22Rv1 (cell line): ENCODE measurements around the gene TTC33.

Source experiments
- H3K27ac ChIP-seq: fragments of 450-650 bp; 2 replicates; pipeline ENCODE4 v1.5.1; 2017
- CTCF ChIP-seq: fragments of 450-650 bp; IDR thresholded peaks from 2 replicates; pipeline ENCODE4 v1.5.1; 2017; ENCODE audit warnings: mild to moderate bottlenecking
- ZFX ChIP-seq: fragments of 450-650 bp; IDR thresholded peaks from 2 replicates; pipeline ENCODE4 v1.6.1; 2017; ENCODE audit warnings: antibody characterized with exemption, borderline replicate concordance

TTC33 gene

DNA sequence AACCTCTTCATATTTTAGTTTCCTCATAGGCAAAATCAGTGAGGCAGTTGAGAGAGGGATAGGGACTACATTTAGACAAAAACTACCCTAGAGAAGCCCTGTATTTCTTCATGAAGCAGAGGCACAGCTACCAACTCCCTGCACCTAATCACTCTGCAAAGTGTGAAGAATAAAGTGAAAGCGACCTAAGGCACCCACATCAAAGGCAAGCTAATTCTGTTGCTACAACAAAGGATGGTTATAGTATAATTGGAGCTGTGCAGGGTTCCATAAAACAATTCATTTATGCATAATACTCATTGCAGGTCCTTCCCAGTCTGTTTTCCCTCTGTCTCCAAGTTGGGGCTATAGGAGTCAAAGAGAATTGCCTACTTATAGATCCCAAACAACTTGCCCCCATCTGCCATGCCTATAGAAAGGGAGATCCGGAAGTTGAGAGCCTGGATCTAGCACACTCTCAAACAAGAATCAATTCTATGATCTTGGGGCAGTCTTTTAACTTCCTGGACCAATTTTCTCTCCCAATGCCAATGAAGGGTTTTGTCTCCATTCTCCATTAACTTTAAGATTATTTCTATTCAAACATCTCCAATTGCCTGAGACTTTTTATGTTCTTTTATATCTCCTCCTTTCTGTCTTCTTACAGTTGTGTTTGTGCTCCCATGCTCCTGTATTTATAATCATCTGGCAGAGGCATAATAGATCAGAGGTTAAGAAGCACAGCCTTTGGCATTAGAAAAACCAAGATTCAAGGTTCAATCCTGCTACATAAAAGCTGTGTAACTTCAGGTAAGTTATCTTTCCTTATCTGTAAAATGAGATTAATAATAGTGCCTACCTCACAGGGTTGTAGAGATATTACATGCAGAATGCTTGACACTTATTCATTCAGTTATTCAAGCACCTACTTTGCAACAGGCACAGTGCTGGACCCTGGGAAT lies 132.0 kb downstream of the TTC33 start:
- no peak overlapping the region for H3K27ac ChIP-seq
- TF ChIP-seq CTCF (no peak), ZFX (no peak)

GRCh38 chr5:40622463-40623252 lies 133.1 kb downstream of the TTC33 start:
- TF ChIP-seq ZFX, result no peak
- no peak for TF ChIP-seq CTCF
- H3K27ac ChIP-seq, result no peak overlapping the region

DNA sequence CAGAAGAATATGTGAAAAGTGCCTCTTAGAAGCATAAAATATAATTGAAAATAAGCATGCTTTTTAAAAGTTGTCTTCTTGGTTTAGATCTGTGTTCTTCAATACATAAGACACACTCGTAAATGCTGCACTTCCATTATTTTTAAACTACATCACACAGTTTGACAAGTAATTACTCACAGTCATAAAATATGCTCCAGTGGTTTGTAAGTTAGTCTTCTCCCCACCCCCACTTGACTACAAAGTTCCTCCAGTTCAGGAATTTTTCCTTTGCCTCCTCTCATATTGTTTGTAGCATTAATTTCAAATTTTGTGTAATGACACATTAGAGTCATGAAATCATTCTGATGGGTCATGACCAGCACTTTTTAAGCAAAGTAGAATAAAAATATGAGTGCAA lies 136.3 kb downstream of the TTC33 start:
- no peak overlapping the region for H3K27ac ChIP-seq
- TF ChIP-seq CTCF (no peak), ZFX (no peak)

- TF ChIP-seq ZFX, result no peak
- no peak for TF ChIP-seq CTCF
- no peak overlapping the region for H3K27ac ChIP-seq
Observed at GRCh38 chr5:40618926-40619325, 136.8 kb downstream of the TTC33 start.

DNA sequence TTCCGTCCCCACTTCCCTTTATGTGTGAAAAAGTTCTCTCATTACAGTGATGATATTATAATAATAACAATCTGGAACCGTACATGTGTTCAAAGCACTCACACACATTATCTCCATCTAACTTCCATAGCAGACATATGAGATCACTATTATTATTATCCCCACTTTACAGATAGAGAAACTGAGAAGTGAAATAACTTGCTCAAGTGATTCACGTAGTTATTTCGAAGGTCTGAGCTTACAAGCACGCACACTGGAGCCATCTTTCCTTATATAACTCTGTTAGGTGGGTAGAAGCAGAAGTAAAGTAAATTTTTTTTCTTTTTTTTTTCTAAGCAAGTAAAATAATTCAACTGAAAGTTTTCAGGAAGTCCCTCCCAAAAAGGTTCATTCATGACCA lies 139.0 kb downstream of the TTC33 start:
- no peak for TF ChIP-seq CTCF
- no peak overlapping the region for H3K27ac ChIP-seq

DNA sequence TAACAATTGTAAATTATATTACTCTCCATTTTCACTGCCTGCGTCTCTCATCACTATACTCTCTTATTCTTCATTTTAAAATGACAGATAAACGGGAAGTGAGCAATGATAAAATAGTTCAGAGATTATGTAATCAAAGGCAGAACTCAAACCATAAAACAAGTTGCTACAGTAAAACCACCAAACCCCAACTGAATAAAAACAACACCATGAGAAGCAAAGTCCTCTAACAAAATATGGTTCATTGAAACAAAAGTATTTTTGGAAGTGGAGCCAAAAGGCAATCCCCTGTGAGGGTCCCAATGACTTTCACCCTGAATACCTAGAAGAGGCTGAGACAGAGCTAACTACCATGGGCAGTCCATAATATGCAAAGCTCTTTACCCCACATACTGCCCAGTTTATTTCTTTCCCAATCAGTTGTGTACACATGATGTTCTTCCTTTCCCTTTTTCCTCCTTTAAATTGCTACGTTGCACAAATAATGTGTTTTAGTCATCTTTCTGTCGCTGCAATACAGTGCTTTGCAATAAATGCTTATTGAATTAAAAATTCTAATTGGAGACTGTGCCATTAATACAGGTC lies 140.1 kb downstream of the TTC33 start:
- H3K27ac ChIP-seq, result no peak overlapping the region
- TF ChIP-seq ZFX, result no peak
- TF ChIP-seq CTCF, result no peak
